LHCN-M2 (cell line): Measurements from ENCODE around the gene GINS1. TPM values are rescaled to one million over a fixed set of nuclear protein-coding genes. Genes with fewer than 3 reads are reported as not detected.
A peak's percentile ranks its signal among the peaks of the same experiment; 100 is the strongest.

Source experiments
- DNase-seq: peaks from one replicate; pipeline ENCODE4 v3.0.0-alpha.2; 2012; ENCODE audit warnings: low read depth
- total RNA-seq: library from RNA; depleted of rRNA; stranded (reverse); fragments of >200 nt; gene quantifications from 2 replicates; pipeline ENCODE4 v1.2.3, GENCODE V29; 2014

The GINS1 gene
- total RNA-seq, 1 experiment from 2014 or later, result 31.1 TPM

GRCh38 chr20:25476106-25477013 is 68.9 kb downstream of the GINS1 start:
- DNase-seq, result no peak

GRCh38 chr20:25477014-25477882 is 69.8 kb downstream of the GINS1 start:
- no peak for DNase-seq

GRCh38 chr20:25478889-25479568 is 71.6 kb downstream of the GINS1 start:
- no peak for DNase-seq

- DNase-seq, result no peak
These were observed 72.2 kb downstream of the GINS1 start for GRCh38 chr20:25479638-25480037.

- DNase-seq, result no peak
These were observed 72.7 kb downstream of the GINS1 start for GRCh38 chr20:25480156-25480555.

GRCh38 chr20:25480797-25481196 is 73.3 kb downstream of the GINS1 start:
- DNase-seq, result no peak

- no peak for DNase-seq
These were observed 73.9 kb downstream of the GINS1 start for GRCh38 chr20:25481235-25481917.

- no peak for DNase-seq
These were observed 74.4 kb downstream of the GINS1 start for GRCh38 chr20:25481918-25482253.

GRCh38 chr20:25483431-25484132 is 76.1 kb downstream of the GINS1 start:
- no peak for DNase-seq

- DNase-seq, result no peak
These were observed 76.9 kb downstream of the GINS1 start for GRCh38 chr20:25484224-25484846.

GRCh38 chr20:25484911-25485511 is 77.5 kb downstream of the GINS1 start:
- peak; percentile 18 for DNase-seq

- no peak for DNase-seq
These were observed 78.4 kb downstream of the GINS1 start for GRCh38 chr20:25485872-25486271.

GRCh38 chr20:25486377-25486776 is 78.9 kb downstream of the GINS1 start:
- DNase-seq, result no peak

- no peak for DNase-seq
These were observed 79.8 kb downstream of the GINS1 start for GRCh38 chr20:25487306-25487705.

- DNase-seq, result no peak
These were observed 80.5 kb downstream of the GINS1 start for GRCh38 chr20:25487975-25488374.

- no peak for DNase-seq
These were observed 81.9 kb downstream of the GINS1 start for GRCh38 chr20:25489221-25489871.

- no peak for DNase-seq
These were observed 83.4 kb downstream of the GINS1 start for GRCh38 chr20:25490656-25491445.

GRCh38 chr20:25491446-25492038 is 84.1 kb downstream of the GINS1 start:
- no peak for DNase-seq
